H7 (cell line): ENCODE measurements around the gene FHIT. TPM values are rescaled to one million over a fixed set of nuclear protein-coding genes. Genes with fewer than 3 reads are reported as not detected.

Source experiments
- DNase-seq: peaks from one replicate; pipeline ENCODE4 v3.0.0; 2012
- H3K27me3 ChIP-seq: 2 replicates; pipeline ENCODE4 v1.6.0; 2011; ENCODE audit warnings: mild to moderate bottlenecking, low read length; ENCODE audit not compliant: control insufficient read depth, insufficient read depth
- H3K36me3 ChIP-seq: replicated peaks from 2 replicates; pipeline ENCODE4 v1.5.1; 2011; ENCODE audit warnings: low read length; ENCODE audit not compliant: control insufficient read depth, insufficient read depth
- H3K4me3 ChIP-seq: 2 replicates; pipeline ENCODE4 v1.5.1; 2011; ENCODE audit warnings: low read depth, mild to moderate bottlenecking, control low read depth, low read length, moderate library complexity; ENCODE audit not compliant: insufficient read depth
- total RNA-seq: library from RNA; depleted of rRNA; stranded (reverse); fragments of >200 nt; shearing (Covaris generic); gene quantifications from 2 replicates; pipeline ENCODE4 v1.2.3, GENCODE V29; 2014

FHIT gene
- total RNA-seq, 1 experiment from 2014 or later, result 2.1 TPM

DNA sequence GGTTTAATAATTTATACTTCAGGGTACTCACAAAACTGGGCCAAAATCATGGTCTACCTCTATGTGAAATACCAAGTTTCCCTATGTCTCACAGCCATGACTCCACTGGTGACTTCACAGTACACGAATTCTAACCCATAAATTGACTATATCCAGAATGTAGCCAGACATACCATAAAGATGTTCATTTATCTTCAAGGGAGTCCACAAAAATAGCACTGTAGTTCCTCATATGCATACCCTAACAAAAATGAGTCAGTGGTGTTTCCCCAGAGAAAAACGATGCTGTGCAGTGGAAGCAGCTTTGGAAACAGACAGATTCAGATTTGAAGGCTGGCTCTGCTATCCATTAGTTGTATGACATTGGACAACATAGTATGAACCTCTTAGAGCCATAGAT, 438.8 kb downstream of the FHIT start:
- Histone ChIP-seq H3K27me3 (no peaks in the 10 kb centered on the region), H3K36me3 (no peaks in the 10 kb centered on the region), H3K4me3 (no peak overlapping the region)
- DNase-seq, result no peak

DNA sequence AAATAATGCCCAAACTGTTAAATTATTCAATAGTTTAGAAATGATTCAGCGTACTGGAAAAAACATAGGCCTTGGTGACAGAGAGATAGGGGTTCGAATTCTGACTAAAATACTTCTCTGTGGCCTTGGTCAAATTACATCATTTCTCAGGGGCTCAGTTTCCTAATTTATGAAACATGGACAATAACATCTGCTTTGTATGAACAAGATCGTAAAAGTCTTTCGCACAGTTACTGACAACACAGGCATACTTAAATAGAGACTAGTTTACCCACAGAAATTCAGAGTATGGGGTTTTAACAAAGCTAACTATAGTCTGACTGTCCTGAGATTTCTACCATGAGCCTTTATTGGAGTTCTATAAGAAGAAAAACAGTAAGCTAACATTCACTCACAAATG, 440.4 kb downstream of the FHIT start:
- H3K36me3 ChIP-seq, result no peaks in the 10 kb centered on the region
- H3K4me3 ChIP-seq, result no peak overlapping the region
- no peaks in the 10 kb centered on the region for H3K27me3 ChIP-seq
- DNase-seq, result no peak

DNA sequence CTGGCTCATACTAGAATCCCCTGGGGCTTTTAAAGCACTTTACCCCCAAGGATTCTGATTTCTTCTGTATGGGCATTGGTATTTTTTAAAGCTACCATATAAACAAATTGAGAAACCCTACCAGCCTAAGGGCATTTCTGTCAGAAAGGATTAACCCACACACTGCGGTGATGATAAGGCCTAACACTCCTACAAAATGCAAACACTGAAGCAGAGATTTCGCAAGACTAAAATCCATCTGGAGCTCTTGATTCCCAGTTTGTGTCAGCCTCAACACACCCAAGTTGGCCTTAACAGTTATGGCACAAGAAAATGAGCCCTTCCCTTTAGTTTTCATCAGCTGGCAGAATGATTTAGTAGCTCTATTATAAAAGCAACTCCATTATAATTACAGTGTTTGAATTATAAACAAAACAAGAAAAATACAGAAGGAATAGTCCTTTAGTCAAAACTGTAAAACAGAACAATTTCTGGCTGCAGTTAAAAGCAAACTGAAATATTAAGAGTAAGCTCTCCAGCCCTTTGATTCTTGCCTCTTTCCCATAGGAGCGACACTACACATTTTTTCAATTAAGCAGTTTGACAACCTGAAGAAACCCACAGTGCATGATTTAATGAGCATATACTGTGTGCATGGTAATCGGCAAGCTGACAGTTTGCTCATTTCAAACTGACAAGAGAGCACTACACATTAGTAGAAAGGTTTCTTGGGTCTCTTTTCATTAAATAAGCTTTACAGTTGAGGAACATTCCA, 441.2 kb downstream of the FHIT start:
- DNase-seq, result no peak
- Histone ChIP-seq H3K27me3 (no peaks in the 10 kb centered on the region), H3K4me3 (no peak overlapping the region), H3K36me3 (no peaks in the 10 kb centered on the region)

DNA sequence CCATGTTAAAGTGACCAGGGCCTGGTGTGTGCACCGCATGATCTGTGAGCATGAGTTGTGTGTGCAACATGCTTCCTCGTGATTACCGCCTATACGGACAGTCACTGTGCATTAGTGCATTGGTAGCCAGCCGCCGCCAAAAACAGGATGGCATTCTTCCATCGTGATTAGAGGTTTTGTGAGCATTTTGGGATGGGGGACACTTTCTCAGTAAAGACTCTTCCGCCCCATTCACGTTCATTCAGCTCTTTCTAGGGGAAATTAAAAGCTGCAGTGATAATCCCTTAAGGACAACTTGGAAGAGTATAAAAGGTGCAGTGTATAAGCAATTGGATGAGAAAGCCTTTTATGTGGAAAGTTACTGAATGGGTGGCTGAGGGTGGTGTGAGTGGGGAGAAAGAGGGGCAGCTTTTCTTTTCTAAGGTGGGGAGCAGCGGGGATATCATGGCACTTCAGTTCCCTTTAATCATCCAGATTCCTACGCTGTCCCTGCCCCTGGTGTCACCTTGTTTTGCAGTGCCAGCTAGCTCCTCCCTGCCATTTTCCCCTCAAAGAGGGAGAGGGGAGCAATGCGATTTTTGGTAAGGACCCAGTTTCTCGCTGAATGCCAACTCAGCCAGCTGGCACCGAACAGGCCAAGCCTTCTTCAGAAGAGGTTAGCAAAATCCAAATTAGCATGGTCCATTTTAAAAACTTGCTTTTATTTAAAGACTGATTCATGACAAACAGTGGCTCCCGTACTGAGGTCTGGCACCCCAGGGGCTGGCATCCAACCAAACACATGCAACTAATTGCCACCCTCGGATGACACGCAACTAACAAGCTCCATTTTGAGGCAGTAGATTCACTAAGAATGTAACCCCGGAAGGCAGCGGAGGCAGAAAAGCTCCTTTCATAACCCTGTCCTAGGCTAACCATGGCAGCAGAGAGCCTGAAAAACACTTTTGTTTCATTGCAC, 447.8 kb downstream of the FHIT start:
- Histone ChIP-seq H3K36me3 (no peaks in the 10 kb centered on the region), H3K4me3 (no peak overlapping the region)
- DNase-seq, result no peak

DNA sequence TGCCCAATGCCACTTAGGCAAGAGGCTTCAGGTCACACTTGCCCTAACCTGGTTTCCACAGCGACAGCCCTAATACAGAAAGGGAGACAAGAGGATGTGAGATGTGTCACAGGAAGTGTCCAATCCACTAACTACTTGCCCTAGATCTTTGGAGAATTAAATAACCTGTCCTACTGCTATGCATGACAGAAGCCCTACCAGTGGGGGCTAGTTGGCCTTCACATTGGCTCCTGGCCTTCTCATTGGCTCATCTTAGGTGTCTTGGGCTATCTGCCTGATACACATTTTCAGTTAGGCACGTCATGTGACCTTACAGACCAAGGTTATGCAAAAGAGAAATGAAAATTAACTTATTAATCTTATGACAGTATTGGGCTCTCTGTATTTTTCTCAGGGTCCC, 449.9 kb downstream of the FHIT start:
- H3K4me3 ChIP-seq, result no peak overlapping the region
- DNase-seq, result no peak
- H3K27me3 ChIP-seq, result no peaks in the 10 kb centered on the region
- H3K36me3 ChIP-seq, result no peaks in the 10 kb centered on the region

More for the DNA sequence above, 447.8 kb downstream of the FHIT start:
- no peaks in the 10 kb centered on the region for H3K27me3 ChIP-seq

DNA sequence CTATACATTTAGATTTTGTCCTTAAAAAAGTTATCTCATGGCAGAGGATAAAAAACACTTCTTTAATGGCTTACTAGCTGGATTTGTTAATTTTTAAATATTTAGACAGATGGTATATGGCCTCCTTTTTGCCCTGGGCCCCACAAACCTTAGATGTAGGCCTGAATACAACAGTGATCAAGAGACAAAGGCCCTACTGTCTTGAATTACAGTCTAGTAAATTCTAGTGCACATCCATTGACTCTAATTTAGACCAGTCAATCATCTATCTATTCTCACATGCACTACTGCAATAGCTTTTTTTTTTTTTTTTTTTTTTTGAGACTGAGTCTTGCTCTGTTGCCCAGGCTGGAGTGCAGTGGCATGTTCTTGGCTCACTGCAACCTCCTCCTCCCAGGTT, 452.8 kb downstream of the FHIT start:
- Histone ChIP-seq H3K27me3 (no peaks in the 10 kb centered on the region), H3K36me3 (no peaks in the 10 kb centered on the region), H3K4me3 (no peak overlapping the region)
- no peak for DNase-seq

DNA sequence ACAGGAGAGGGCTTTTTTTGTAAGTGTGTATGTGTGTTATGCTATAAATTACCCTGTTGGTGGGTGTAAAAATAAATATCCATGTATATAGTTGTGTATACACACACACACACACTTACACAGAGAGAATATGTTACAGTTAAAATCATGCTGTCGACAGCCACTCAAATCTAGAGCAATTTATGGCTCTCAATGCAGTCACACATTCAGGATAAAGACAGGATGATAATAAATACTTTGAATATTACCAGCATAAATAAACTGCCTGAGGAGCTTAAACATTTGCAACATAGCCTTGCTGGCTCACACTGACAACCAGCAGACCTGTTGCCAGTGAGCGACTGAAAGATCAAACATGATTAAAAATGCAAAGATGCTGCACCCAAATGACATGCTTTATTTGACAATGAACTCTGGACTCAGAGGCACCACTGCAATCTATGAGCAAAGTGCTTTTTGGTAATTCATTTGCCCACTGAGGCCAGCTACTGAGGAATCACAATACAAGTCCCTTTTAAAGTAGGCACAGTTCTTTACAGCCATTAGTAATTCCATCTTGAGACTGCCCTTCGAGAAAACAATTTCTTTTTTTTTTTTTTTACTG, 458.9 kb downstream of the FHIT start:
- no peak for DNase-seq
- Histone ChIP-seq H3K4me3 (no peak overlapping the region), H3K36me3 (no peaks in the 10 kb centered on the region), H3K27me3 (no peaks in the 10 kb centered on the region)

DNA sequence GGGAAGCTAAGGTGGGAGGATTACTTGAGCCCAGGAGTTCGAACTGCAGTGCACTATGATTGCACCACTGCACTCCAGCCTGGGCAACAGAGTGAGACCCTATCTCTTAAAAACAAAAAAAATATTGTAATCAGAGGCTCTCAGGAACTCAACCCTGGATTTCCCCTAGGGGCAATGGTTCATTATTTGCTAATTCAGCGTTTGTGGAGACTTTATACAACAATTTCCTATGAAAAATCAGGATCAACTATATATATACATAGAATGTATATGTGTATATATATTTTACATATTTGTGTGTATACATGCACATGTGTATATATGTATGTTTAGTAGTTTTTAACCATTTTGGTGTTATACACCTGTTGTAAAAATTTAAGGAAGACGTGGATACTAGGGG, 463.1 kb downstream of the FHIT start:
- no peak overlapping the region for H3K4me3 ChIP-seq
- no peaks in the 10 kb centered on the region for H3K27me3 ChIP-seq
- DNase-seq, result no peak
- no peaks in the 10 kb centered on the region for H3K36me3 ChIP-seq

DNA sequence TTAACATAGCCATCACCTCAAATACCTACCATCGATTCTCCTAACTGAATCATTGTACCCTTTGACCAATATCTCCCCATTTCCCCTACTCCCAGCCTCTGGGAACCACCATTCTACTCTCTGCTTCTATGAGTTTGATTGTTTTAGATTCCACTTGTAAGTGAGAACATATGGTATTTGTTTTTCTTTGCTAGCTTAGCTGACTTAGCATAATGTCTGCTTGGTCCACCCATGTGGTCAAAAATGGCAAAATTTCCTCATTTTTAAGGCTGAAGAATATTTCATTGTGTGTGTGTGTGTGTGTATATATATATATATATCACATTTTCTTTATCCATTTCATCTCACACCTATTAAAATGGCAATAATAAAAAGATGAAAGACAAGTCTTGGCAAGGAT, 469.3 kb downstream of the FHIT start:
- H3K4me3 ChIP-seq, result no peak overlapping the region
- no peaks in the 10 kb centered on the region for H3K36me3 ChIP-seq
- H3K27me3 ChIP-seq, result no peaks in the 10 kb centered on the region
- no peak for DNase-seq

DNA sequence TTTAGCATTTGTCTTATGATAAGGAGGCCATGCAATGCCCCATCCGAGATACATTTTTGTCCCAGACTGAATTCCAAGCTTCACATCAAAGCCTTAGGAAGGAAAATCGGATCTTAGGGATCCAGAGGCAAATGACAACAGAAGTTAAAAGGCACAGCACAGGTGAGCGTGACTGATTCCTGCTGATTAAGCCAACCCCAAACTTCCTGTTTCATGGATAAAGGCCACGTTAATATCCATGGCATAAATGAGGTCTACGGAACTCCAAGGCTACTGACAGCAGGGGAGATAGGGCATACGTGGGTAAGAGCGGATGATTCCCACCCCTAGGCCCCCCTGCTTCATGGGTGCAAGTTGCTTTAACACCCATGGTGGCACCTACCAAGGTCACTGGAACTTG, 471.6 kb downstream of the FHIT start:
- H3K36me3 ChIP-seq, result no peaks in the 10 kb centered on the region
- no peak for DNase-seq
- no peaks in the 10 kb centered on the region for H3K27me3 ChIP-seq
- no peak overlapping the region for H3K4me3 ChIP-seq

DNA sequence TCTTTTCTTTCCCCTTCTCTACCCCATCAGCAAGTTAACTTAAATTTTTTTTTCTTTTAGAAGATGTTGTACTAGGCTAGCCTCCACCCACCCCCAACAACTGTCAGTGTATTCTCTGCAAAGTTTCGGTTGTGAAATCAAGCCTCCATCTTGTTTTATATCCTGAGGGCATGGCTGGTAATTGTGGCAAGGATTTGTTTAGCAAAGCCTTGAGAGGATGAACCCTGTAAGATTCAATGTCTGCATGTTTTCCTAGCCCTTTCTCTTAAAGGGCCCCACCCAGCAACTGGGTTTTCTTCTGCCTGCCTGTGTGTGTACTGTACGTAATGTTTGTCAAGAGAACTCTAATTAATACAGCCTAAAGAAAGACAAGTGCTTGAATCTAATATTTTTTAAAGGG, 475.3 kb downstream of the FHIT start:
- no peak for DNase-seq
- no peaks in the 10 kb centered on the region for H3K36me3 ChIP-seq
- no peaks in the 10 kb centered on the region for H3K27me3 ChIP-seq
- no peak overlapping the region for H3K4me3 ChIP-seq

DNA sequence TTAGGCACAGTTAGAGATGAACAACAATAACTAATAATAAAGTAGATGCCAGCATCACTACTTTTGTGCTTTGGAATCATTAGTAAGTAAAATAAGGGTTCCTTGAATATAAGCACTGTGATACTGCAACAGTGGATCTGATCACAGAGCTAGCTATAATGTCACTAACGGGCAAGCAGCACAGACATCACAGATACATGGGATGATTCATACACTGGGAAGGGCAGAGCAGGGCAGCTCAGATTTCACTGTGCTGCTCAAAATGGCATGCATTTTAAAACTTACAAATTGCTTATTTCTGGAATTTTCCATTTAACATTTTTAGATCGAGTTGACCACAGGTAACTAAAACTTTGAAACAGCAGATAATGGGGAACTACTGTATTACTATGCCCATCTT, 476.6 kb downstream of the FHIT start:
- Histone ChIP-seq H3K27me3 (no peaks in the 10 kb centered on the region), H3K36me3 (no peaks in the 10 kb centered on the region), H3K4me3 (no peak overlapping the region)
- DNase-seq, result no peak

DNA sequence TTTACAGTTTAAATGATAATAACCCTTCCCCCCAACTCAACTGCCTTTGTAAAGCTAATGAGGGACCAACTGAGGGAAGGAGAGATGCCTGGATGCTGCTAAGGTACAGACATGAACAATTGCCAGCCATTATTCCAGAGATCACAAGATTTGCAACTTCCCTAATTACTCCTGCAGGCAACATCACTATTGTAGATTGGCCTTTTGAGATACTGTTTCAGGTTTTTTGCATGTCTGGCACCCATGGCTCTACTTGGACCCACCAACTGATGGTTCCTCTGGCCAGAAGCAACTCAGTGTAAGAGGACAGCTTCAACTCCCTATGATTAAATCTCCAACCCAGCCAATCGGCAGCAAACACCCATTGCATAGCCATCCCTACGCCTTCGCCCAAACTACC, 478.7 kb downstream of the FHIT start:
- no peaks in the 10 kb centered on the region for H3K27me3 ChIP-seq
- H3K36me3 ChIP-seq, result no peaks in the 10 kb centered on the region
- peak; percentile 26 for DNase-seq
- no peak overlapping the region for H3K4me3 ChIP-seq

DNA sequence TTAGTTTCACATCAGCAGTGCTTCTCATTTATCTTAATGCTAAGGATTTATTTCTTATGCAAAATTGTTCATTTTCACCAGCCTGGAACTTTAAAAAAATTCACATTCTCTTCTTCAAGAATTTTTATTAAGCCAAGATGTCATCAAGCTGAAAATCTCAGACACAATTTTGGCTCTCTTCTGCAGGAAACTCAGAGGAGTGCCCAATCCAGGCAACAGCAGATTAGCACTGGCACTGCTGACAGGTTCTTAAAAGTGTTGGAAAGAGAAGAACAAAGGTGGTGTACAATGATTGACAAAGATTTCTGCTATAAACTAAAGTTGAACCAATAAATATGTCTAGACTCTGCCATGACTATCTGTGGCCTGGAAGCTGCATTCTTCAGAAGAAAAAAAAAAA, 479.5 kb downstream of the FHIT start:
- H3K36me3 ChIP-seq, result no peaks in the 10 kb centered on the region
- no peak for DNase-seq
- no peak overlapping the region for H3K4me3 ChIP-seq
- no peaks in the 10 kb centered on the region for H3K27me3 ChIP-seq

DNA sequence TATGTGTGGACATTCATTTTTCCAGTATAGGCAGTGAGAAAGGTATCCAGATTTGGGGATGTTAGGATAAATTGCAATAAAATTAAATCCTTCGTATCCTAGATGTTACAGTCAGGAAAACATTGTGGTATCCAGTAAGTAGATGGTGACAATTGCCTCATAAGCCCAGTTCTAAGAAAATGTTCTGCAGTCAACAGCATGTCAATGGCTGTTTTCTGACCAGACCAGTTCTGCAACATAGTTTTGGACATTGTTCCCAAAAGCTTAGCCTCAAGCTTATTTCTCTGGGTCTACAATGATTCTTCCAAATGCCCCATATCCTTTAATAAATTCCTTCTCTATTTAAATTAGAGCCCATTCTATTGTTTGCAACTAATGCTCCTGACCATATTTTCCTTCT, 480.7 kb downstream of the FHIT start:
- H3K36me3 ChIP-seq, result no peaks in the 10 kb centered on the region
- H3K27me3 ChIP-seq, result no peaks in the 10 kb centered on the region
- no peak overlapping the region for H3K4me3 ChIP-seq
- DNase-seq, result no peak
